Measurements from ENCODE around the gene IMPG1.

Gene IMPG1

DNA sequence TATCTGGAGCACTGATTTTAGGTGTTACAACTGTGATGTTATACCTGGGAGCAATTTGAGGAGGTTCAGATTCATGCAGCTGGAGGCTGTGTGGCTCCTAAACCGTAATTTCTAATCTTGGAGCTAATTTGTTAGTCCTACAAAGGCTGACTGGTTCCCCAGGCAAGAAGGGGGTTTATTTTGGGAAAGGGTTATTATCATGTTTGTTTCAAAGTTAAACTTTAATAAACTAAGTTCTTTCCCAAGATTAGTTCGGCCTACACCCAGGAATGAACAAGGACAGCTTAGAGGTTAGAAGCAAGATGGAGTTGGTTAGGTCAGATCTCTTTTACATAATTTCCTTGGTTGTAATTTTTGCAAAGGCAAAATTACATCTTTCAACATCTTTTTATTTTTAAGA is 187.6 kb downstream of the IMPG1 start:
- DNase-seq, result no peak

DNA sequence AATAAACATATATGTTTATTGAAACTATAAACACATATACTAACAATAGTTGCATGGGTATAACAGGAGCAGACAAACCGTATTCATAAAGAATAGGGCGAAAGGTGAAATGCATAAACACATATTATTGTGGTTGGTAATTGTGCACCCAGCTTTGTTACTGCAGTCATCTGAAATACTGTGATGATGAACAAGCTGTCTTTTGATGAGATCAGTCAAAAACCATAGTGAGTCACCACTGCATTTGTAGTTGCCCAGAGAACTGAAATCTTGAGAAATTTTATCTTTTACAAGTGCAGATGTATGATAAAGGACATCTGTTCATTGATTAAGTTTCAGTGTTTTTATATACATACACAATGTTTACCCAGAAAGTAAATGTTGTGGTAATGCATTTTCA is 189.7 kb downstream of the IMPG1 start:
- no peak for DNase-seq

DNA sequence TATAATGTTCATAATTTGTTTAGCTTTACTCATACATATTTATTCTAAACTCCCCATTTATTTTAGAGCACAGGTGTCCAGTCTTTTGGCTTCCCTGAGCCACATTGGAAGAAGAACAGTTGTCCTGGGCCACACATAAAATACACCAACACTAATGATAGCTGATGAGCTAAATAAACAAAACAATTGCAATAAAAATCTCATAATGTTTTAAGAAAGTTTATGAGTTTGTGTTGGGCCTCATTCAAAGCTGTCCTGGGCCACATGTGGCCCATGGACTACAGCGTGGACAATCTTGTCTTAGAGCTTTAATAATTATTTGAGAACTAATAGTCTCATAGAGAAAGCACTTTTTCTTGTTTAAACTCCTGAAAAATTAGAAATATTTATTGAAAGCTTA is 192.2 kb downstream of the IMPG1 start:
- no peak for DNase-seq

- DNase-seq, result no peak
Measured at GRCh38 chr6:75876152-75876551, 196.3 kb downstream of the IMPG1 start.

DNA sequence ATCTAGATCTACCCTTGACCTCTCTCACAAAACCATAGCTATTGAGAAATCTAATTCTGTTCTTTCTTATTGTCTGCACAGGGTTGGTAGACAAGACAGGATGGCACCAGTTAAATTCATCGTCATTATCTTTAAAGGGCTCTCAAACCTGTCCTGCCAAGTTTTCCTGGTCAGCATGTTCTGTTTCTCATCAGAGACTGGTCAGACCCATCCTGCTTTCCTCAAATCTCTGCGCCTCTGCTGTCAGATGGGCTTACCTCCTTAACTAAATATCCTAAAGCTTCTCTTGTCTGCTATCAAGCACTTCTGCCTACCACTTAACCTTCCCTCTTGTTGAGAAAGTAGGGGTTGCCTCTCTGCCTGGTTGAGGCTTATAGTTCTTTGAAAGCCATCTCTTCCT is 198.2 kb downstream of the IMPG1 start:
- no peak for DNase-seq

Measured in inflammatory macrophage treated with lipopolysaccharide for 1 hour (primary cell).